Measurements from ENCODE around the gene SYPL2.
"Not testable (repeated sequence)": the region's sequence is repeated elsewhere in the genome, so short reads cannot be mapped to it uniquely, and the experiment has no call there.

The SYPL2 gene

GRCh38 chr1:109472779-109473178 is 6.4 kb downstream of the SYPL2 start:
- no peak for DNase-seq

- not testable (repeated sequence) for DNase-seq
These were observed 7.1 kb downstream of the SYPL2 start for GRCh38 chr1:109473284-109474057.

- no peak for DNase-seq
These were observed 8.4 kb downstream of the SYPL2 start for GRCh38 chr1:109474697-109475096.

- no peak for DNase-seq
These were observed 8.9 kb downstream of the SYPL2 start for GRCh38 chr1:109475261-109475660.

- no peak for DNase-seq
These were observed 10.5 kb downstream of the SYPL2 start for GRCh38 chr1:109476825-109477224.

GRCh38 chr1:109477821-109478220 is 11.5 kb downstream of the SYPL2 start:
- DNase-seq = no peak

- peak; percentile 50 for DNase-seq
These were observed 12.5 kb downstream of the SYPL2 start for GRCh38 chr1:109478806-109479205.

GRCh38 chr1:109479311-109479710 is 13.0 kb downstream of the SYPL2 start:
- no peak for DNase-seq

GRCh38 chr1:109479901-109480300 is 13.6 kb downstream of the SYPL2 start:
- DNase-seq = no peak

- DNase-seq = no peak
These were observed 15.3 kb downstream of the SYPL2 start for GRCh38 chr1:109481646-109482045.

GRCh38 chr1:109482242-109482641 is 15.9 kb downstream of the SYPL2 start:
- no peak for DNase-seq

- peak; percentile 41 for DNase-seq
These were observed 16.7 kb downstream of the SYPL2 start for GRCh38 chr1:109482791-109483671.

GRCh38 chr1:109483672-109484518 is 17.5 kb downstream of the SYPL2 start, which contains the start of gene ATXN7L2:
TSS of gene ATXN7L2 (plus strand) at chr1:109483905. CDS start at chr1:109483954, 49 bp downstream.
- peak; percentile 93 for DNase-seq

GRCh38 chr1:109484519-109484975 is 18.2 kb downstream of the SYPL2 start:
- DNase-seq = peak; percentile 32

GRCh38 chr1:109485001-109485400 is 18.7 kb downstream of the SYPL2 start:
- DNase-seq = no peak

- DNase-seq = no peak
These were observed 20.9 kb downstream of the SYPL2 start for GRCh38 chr1:109487261-109487660.

GRCh38 chr1:109488201-109488600 is 21.9 kb downstream of the SYPL2 start:
- no peak for DNase-seq

- DNase-seq = no peak
These were observed 22.4 kb downstream of the SYPL2 start for GRCh38 chr1:109488696-109489095.

- peak; percentile 79 for DNase-seq
These were observed 23.9 kb downstream of the SYPL2 start for GRCh38 chr1:109490029-109490933.

GRCh38 chr1:109490934-109491302 is 24.6 kb downstream of the SYPL2 start:
- no peak for DNase-seq

GRCh38 chr1:109491372-109491771 is 25.0 kb downstream of the SYPL2 start:
- DNase-seq = no peak

GRCh38 chr1:109492779-109493178 is 26.4 kb downstream of the SYPL2 start:
- DNase-seq = no peak

Data from activated CD4-positive, alpha-beta T cell treated with anti-CD3 and anti-CD28 coated beads for 48 hours (primary cell).